Measurements from ENCODE around the gene HOGA1.
"Not testable (repeated sequence)": the region's sequence is repeated elsewhere in the genome, so short reads cannot be mapped to it uniquely, and the experiment has no call there.

HOGA1 gene

DNA sequence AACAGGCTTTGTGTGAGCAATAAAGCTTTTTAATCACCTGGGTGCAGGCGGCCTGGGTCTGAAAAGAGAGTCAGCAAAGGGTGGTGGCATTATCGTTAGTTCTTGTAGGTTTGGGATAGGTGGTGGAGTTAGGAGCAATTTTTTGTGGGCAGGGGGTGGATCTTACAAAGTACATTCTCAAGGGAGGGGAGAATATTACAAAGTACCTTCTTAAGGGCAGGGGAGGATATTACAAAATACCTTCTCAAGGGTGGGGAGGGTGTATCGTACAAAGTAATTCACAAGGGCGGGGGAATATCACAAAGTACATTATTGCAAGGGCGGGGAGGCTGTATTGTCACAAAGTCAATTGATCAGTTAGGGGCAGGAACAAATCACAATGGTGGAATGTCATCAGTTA, 21.9 kb upstream of the HOGA1 start:
- H3K27me3 ChIP-seq (ENCODE audit: control insufficient read depth, insufficient read depth, low read length); H3K36me3 ChIP-seq (ENCODE audit: control insufficient read depth, insufficient read depth, low read length); H3K4me3 ChIP-seq (ENCODE audit: low read length); H3K4me1 ChIP-seq (ENCODE audit: control insufficient read depth, insufficient read depth, low read length); H3K9me3 ChIP-seq (ENCODE audit: control insufficient read depth, low read length); H3K9ac ChIP-seq (ENCODE audit: low read length): not testable (repeated sequence)

- H3K27me3 ChIP-seq (ENCODE audit: control insufficient read depth, insufficient read depth, low read length), result no peaks in the 10 kb centered on the region
- H3K4me1 ChIP-seq (ENCODE audit: control insufficient read depth, insufficient read depth, low read length), result no peaks in the 10 kb centered on the region
- no peak overlapping the region for H3K9ac ChIP-seq (ENCODE audit: low read length)
- no peaks in the 10 kb centered on the region for H3K36me3 ChIP-seq (ENCODE audit: control insufficient read depth, insufficient read depth, low read length)
- no peaks in the 10 kb centered on the region for H3K9me3 ChIP-seq (ENCODE audit: control insufficient read depth, low read length)
- H3K4me3 ChIP-seq (ENCODE audit: low read length), result no peak overlapping the region
These were observed 20.9 kb upstream of the HOGA1 start for GRCh38 chr10:97563337-97563736.

DNA sequence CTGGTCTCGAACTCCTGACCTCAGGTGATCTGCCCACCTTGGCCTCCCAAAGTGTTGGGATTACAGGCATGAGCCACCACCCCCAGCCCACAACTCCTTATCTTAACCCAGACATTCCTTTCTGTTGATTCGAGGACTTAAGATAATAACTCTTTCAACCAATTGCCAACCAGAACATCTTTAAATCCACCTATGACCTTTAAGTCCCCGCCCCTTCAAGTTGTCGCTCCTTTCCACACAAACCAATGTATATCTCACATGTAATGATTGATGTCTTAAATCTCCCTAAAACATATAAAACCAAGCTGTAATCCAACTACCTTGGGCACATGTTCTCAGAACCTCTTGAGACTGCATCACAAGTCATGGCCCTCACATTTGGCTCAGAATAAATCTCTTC, 19.4 kb upstream of the HOGA1 start:
- no peak overlapping the region for H3K4me3 ChIP-seq (ENCODE audit: low read length)
- no peaks in the 10 kb centered on the region for H3K36me3 ChIP-seq (ENCODE audit: control insufficient read depth, insufficient read depth, low read length)
- no peaks in the 10 kb centered on the region for H3K4me1 ChIP-seq (ENCODE audit: control insufficient read depth, insufficient read depth, low read length)
- no peaks in the 10 kb centered on the region for H3K27me3 ChIP-seq (ENCODE audit: control insufficient read depth, insufficient read depth, low read length)
- H3K9me3 ChIP-seq (ENCODE audit: control insufficient read depth, low read length), result no peaks in the 10 kb centered on the region
- no peak overlapping the region for H3K9ac ChIP-seq (ENCODE audit: low read length)

DNA sequence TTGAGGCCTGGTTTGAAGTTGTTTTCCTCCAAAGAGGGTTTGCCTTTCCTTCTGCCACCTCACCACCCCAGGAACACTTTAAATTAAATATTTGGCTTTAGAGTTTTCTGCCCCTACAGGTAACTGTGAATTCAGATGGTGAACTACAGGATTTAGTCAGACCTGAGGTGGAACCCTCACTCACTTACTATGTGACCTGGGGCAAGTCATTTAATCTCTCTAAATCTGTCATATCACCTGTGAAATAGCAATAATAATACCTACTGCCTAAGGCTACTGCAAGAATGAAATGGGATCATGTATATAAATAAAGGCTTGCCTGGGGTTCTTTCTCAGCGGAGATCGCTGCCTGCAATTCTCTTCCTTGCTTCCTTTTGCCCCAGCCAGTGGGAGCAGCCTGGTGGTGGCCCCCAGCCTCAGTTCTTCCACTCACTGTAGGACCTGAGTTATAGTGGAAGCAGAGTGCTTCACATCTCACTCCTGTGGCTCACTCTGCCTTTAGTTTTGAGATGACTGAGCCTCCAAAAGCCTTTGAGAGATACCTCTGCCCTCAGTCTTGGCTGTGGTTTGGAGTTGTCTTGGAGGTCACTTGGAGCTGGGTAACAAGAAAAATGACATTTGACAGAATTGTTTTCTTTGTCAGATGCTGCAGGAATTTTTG, 17.7 kb upstream of the HOGA1 start:
- Histone ChIP-seq H3K4me1 (ENCODE audit: control insufficient read depth, insufficient read depth, low read length) (peaks cover 7% of the 10 kb centered on the region), H3K9me3 (ENCODE audit: control insufficient read depth, low read length) (no peaks in the 10 kb centered on the region), H3K36me3 (ENCODE audit: control insufficient read depth, insufficient read depth, low read length) (no peaks in the 10 kb centered on the region)

DNA sequence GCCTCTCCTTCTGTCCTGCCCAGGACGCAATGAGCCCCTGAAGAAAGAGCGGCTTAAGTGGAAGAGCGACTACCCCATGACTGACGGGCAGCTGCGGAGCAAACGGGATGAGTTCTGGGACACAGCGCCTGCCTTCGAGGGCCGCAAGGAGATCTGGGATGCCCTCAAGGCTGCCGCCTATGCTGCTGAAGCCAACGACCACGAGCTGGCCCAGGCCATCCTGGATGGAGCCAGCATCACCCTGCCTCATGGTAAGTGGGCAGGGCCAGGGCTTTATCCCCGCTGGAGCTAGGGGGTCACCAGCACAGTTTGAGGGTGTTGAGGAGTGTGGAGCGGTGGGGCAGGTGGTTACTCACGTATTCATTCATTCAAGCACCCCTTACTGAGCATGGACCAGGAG, 16.3 kb upstream of the HOGA1 start:
- H3K9ac ChIP-seq (ENCODE audit: low read length), result no peak overlapping the region
- no peaks in the 10 kb centered on the region for H3K36me3 ChIP-seq (ENCODE audit: control insufficient read depth, insufficient read depth, low read length)
- no peak overlapping the region for H3K4me3 ChIP-seq (ENCODE audit: low read length)
- H3K9me3 ChIP-seq (ENCODE audit: control insufficient read depth, low read length), result no peaks in the 10 kb centered on the region
- peaks cover 21% of the 10 kb centered on the region for H3K4me1 ChIP-seq (ENCODE audit: control insufficient read depth, insufficient read depth, low read length)
- H3K27me3 ChIP-seq (ENCODE audit: control insufficient read depth, insufficient read depth, low read length), result no peaks in the 10 kb centered on the region

More for the DNA sequence above, 17.7 kb upstream of the HOGA1 start:
- no peak overlapping the region for H3K9ac ChIP-seq (ENCODE audit: low read length)
- no peak overlapping the region for H3K4me3 ChIP-seq (ENCODE audit: low read length)
- no peaks in the 10 kb centered on the region for H3K27me3 ChIP-seq (ENCODE audit: control insufficient read depth, insufficient read depth, low read length)

GRCh38 chr10:97570146-97570788, 13.9 kb upstream of the HOGA1 start:
- no peak overlapping the region for H3K4me3 ChIP-seq (ENCODE audit: low read length)
- H3K27me3 ChIP-seq (ENCODE audit: control insufficient read depth, insufficient read depth, low read length), result no peaks in the 10 kb centered on the region
- H3K4me1 ChIP-seq (ENCODE audit: control insufficient read depth, insufficient read depth, low read length), result peaks cover 30% of the 10 kb centered on the region
- H3K9me3 ChIP-seq (ENCODE audit: control insufficient read depth, low read length), result no peaks in the 10 kb centered on the region
- H3K9ac ChIP-seq (ENCODE audit: low read length), result no peak overlapping the region
- no peaks in the 10 kb centered on the region for H3K36me3 ChIP-seq (ENCODE audit: control insufficient read depth, insufficient read depth, low read length)

- Histone ChIP-seq H3K9ac (ENCODE audit: low read length) (no peak overlapping the region), H3K27me3 (ENCODE audit: control insufficient read depth, insufficient read depth, low read length) (no peaks in the 10 kb centered on the region), H3K4me3 (ENCODE audit: low read length) (no peak overlapping the region), H3K9me3 (ENCODE audit: control insufficient read depth, low read length) (no peaks in the 10 kb centered on the region), H3K4me1 (ENCODE audit: control insufficient read depth, insufficient read depth, low read length) (peaks cover 30% of the 10 kb centered on the region), H3K36me3 (ENCODE audit: control insufficient read depth, insufficient read depth, low read length) (no peaks in the 10 kb centered on the region)
These were observed 13.3 kb upstream of the HOGA1 start for GRCh38 chr10:97570789-97571471.

DNA sequence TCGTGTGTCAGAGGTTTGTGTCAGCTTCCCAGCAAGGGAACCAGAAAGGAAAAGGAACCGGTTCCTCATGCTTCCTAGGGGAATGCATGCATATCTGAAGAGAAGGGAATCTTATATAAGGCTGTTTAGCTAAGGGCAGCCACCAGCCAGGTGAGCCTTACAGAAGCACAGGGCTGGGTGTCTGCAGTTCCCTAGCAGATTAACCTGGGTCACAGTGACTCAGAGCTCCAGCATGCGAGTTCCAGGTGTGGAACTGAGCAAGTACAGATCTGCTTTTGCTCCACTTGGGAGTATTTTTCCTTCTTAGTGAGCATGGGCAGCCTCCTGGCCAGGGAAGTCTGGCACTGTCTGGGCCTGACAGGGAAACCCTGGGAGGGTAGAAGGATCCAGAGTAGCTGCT, 12.6 kb upstream of the HOGA1 start:
- no peak overlapping the region for H3K4me3 ChIP-seq (ENCODE audit: low read length)
- H3K36me3 ChIP-seq (ENCODE audit: control insufficient read depth, insufficient read depth, low read length), result no peaks in the 10 kb centered on the region
- peaks cover 30% of the 10 kb centered on the region for H3K4me1 ChIP-seq (ENCODE audit: control insufficient read depth, insufficient read depth, low read length)
- no peaks in the 10 kb centered on the region for H3K9me3 ChIP-seq (ENCODE audit: control insufficient read depth, low read length)
- H3K27me3 ChIP-seq (ENCODE audit: control insufficient read depth, insufficient read depth, low read length), result no peaks in the 10 kb centered on the region
- H3K9ac ChIP-seq (ENCODE audit: low read length), result no peak overlapping the region

DNA sequence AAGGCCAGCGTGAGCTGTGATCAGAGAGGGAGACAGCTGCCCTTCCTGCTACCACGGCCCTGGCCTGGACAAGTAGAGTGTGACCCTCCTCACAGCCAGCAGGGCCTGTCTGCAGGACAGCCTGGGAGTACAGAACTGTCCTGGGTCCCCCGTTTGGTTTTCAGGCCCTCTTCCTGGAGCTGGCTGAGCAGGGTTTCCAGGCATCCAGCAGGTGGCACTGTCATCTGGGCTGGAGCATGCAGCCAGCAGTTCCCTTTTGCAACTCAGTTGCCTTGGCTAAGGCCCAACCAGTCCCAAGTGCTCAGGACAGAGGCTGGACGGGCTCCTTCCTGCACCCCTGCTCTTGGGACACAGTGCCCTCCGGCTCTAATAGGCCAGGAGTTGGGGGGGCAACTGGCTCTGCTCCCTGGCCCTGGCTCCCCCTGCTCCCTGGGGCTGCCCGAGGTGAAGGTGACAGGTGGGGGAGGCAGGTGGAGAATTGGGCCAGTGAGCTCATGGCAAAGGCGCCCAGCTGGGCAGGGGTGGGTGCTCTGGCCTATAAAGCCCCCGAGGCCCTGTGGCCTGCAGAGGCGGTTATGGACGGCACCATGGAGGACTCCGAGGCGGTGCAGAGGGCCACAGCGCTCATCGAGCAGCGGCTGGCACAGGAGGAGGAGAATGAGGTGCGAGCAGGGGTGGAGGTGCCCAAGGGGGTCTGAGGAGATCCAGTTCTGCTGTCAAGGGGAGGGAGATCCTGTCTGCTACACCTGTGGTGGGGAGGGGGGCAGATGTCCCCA, 11.8 kb upstream of the HOGA1 start, which contains the start of gene ANKRD2:
Gene ANKRD2 (plus strand): TSS at position 566 of the 776 bp plus-strand sequence. CDS start 10 bp downstream, at position 576.
- Histone ChIP-seq H3K9me3 (ENCODE audit: control insufficient read depth, low read length) (no peaks in the 10 kb centered on the region), H3K36me3 (ENCODE audit: control insufficient read depth, insufficient read depth, low read length) (no peaks in the 10 kb centered on the region), H3K27me3 (ENCODE audit: control insufficient read depth, insufficient read depth, low read length) (peaks cover under 1% of the 10 kb centered on the region), H3K4me1 (ENCODE audit: control insufficient read depth, insufficient read depth, low read length) (peaks cover 30% of the 10 kb centered on the region), H3K9ac (ENCODE audit: low read length) (no peak within 1 kb of the TSS), H3K4me3 (ENCODE audit: low read length) (no peak within 1 kb of the TSS)

DNA sequence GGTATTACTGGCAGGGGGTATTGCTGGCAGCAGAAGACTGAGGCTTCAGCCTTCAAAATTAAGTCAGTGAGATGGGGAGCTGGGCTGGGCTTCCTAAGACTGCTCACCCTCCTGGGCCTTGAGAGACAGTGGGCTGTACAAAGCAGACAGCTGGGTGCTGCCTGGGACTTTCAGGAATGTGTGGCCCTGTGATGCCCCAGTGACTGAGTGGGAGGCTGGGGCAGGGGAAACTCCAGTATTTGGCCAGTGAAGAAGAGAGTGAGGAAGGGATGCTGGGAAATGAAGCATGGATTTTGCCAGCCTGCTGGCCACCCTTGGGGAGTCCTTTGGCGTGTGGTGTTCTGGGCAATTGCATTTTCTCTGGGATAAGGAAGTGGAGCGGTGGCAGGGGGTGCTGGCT, 11.2 kb upstream of the HOGA1 start:
- Histone ChIP-seq H3K9me3 (ENCODE audit: control insufficient read depth, low read length) (no peaks in the 10 kb centered on the region), H3K27me3 (ENCODE audit: control insufficient read depth, insufficient read depth, low read length) (peaks cover 6% of the 10 kb centered on the region), H3K4me1 (ENCODE audit: control insufficient read depth, insufficient read depth, low read length) (peaks cover 30% of the 10 kb centered on the region), H3K4me3 (ENCODE audit: low read length) (no peak overlapping the region), H3K9ac (ENCODE audit: low read length) (no peak overlapping the region), H3K36me3 (ENCODE audit: control insufficient read depth, insufficient read depth, low read length) (no peaks in the 10 kb centered on the region)

GRCh38 chr10:97573672-97574071, 10.5 kb upstream of the HOGA1 start:
- no peaks in the 10 kb centered on the region for H3K36me3 ChIP-seq (ENCODE audit: control insufficient read depth, insufficient read depth, low read length)
- H3K27me3 ChIP-seq (ENCODE audit: control insufficient read depth, insufficient read depth, low read length), result peaks cover 6% of the 10 kb centered on the region
- no peak overlapping the region for H3K9ac ChIP-seq (ENCODE audit: low read length)
- no peaks in the 10 kb centered on the region for H3K9me3 ChIP-seq (ENCODE audit: control insufficient read depth, low read length)
- peaks cover 30% of the 10 kb centered on the region for H3K4me1 ChIP-seq (ENCODE audit: control insufficient read depth, insufficient read depth, low read length)
- no peak overlapping the region for H3K4me3 ChIP-seq (ENCODE audit: low read length)
